Mesendoderm (in vitro differentiated cells): ENCODE measurements around the gene KRT17.
A peak's percentile ranks its signal among the peaks of the same experiment; 100 is the strongest.

Experiments used
- DNase-seq: peaks from one replicate; pipeline ENCODE4 v3.0.0; 2013
- H2AK5ac ChIP-seq: 2 replicates; pipeline ENCODE4 v1.6.1; 2013; ENCODE audit warnings: low read length, inconsistent platforms
- H2BK120ac ChIP-seq: 2 replicates; pipeline ENCODE4 v1.6.1; 2013; ENCODE audit warnings: low read depth, mild to moderate bottlenecking, low read length, moderate library complexity, mixed read lengths
- H2BK15ac ChIP-seq: replicated peaks from 2 replicates; pipeline ENCODE4 v1.6.1; 2013; ENCODE audit warnings: low read depth, mild to moderate bottlenecking, moderate library complexity
- H2BK5ac ChIP-seq: 2 replicates; pipeline ENCODE4 v1.6.1; 2013; ENCODE audit warnings: low read length, inconsistent platforms
- H3K18ac ChIP-seq: 2 replicates; pipeline ENCODE4 v1.6.1; 2013; ENCODE audit warnings: mild to moderate bottlenecking, low read length, mixed read lengths
- H3K23ac ChIP-seq: one replicate; pipeline ENCODE4 v1.6.1; 2013; ENCODE audit warnings: low read length
- H3K27ac ChIP-seq: 2 replicates; pipeline ENCODE4 v1.5.1; 2013; ENCODE audit warnings: low read depth, mild to moderate bottlenecking, inconsistent platforms, low read length, moderate library complexity
- H3K27me3 ChIP-seq: 2 replicates; pipeline ENCODE4 v1.6.1; 2013; ENCODE audit warnings: low read length, control low read depth, mild to moderate bottlenecking, inconsistent platforms; ENCODE audit not compliant: insufficient read depth, poor library complexity
- H3K36me3 ChIP-seq: 2 replicates; pipeline ENCODE4 v1.6.1; 2013; ENCODE audit warnings: low read length, inconsistent platforms; ENCODE audit not compliant: control insufficient read depth, insufficient read depth
- H3K4ac ChIP-seq: one replicate; pipeline ENCODE4 v1.6.1; 2013; ENCODE audit warnings: low read depth, mild to moderate bottlenecking, low read length, moderate library complexity
- H3K4me1 ChIP-seq: 2 replicates; pipeline ENCODE4 v1.6.1; 2013; ENCODE audit warnings: low read depth, low read length, inconsistent platforms; ENCODE audit not compliant: control insufficient read depth
- H3K4me2 ChIP-seq: 2 replicates; pipeline ENCODE4 v1.6.1; 2013; ENCODE audit warnings: low read length
- H3K4me3 ChIP-seq: 2 replicates; pipeline ENCODE4 v1.5.1; 2013; ENCODE audit warnings: mild to moderate bottlenecking, low read length
- H3K56ac ChIP-seq: one replicate; pipeline ENCODE4 v1.6.1; 2013; ENCODE audit warnings: low read length
- H3K79me1 ChIP-seq: 2 replicates; pipeline ENCODE4 v1.6.1; 2013; ENCODE audit warnings: low read length, inconsistent platforms
- H3K79me2 ChIP-seq: 2 replicates; pipeline ENCODE4 v1.6.1; 2013; ENCODE audit warnings: mild to moderate bottlenecking, low read length; ENCODE audit not compliant: control insufficient read depth, insufficient read depth
- H3K9ac ChIP-seq: 2 replicates; pipeline ENCODE4 v1.6.1; 2013; ENCODE audit warnings: low read length, inconsistent platforms
- H4K5ac ChIP-seq: one replicate; pipeline ENCODE4 v1.6.1; 2013; ENCODE audit warnings: low read length
- H4K8ac ChIP-seq: one replicate; pipeline ENCODE4 v1.6.1; 2013; ENCODE audit warnings: low read depth, mild to moderate bottlenecking, control low read depth, low read length, moderate library complexity
- WGBS: extraction: QIAGEN DNeasy Blood & Tissue Kit; methylation state at CpG from one replicate; pipeline ENCODE4 v1.1.7; 2013; ENCODE audit warnings: low lambda C conversion rate, missing lambda C conversion rate; ENCODE audit not compliant: insufficient coverage; ENCODE audit errors: extremely low coverage; 5-methylcytosine and 5-hydroxymethylcytosine counted together

KRT17 gene

GRCh38 chr17:41592601-41593305 lies 31.6 kb downstream of the KRT17 start:
- Histone ChIP-seq H4K8ac (no peak overlapping the region), H3K79me1 (no peaks in the 10 kb centered on the region), H2BK120ac (no peak overlapping the region), H3K4me1 (no peaks in the 10 kb centered on the region), H3K9ac (no peak overlapping the region), H2BK15ac (no peak overlapping the region), H3K4ac (no peak overlapping the region), H3K27me3 (no peaks in the 10 kb centered on the region), H3K27ac (no peak overlapping the region), H3K56ac (no peak overlapping the region), H3K36me3 (no peaks in the 10 kb centered on the region), H4K5ac (no peak overlapping the region), H3K23ac (no peak overlapping the region), H3K4me3 (no peak overlapping the region), H3K4me2 (no peak overlapping the region), H2BK5ac (no peak overlapping the region), H3K18ac (no peak overlapping the region), H3K79me2 (no peaks in the 10 kb centered on the region), H2AK5ac (no peak overlapping the region)
- no CpG with 5 or more reads among the region's 12 CpGs for WGBS
- no peak for DNase-seq

- H2AK5ac ChIP-seq: no peak overlapping the region
- H3K4me3 ChIP-seq: no peak overlapping the region
- H2BK5ac ChIP-seq: no peak overlapping the region
- H3K4me2 ChIP-seq: no peak overlapping the region
- H4K5ac ChIP-seq: no peak overlapping the region
- H3K23ac ChIP-seq: no peak overlapping the region
- no peak overlapping the region for H3K9ac ChIP-seq
- H2BK15ac ChIP-seq: no peak overlapping the region
- H3K79me1 ChIP-seq: no peaks in the 10 kb centered on the region
- no peak overlapping the region for H3K27ac ChIP-seq
- DNase-seq: peak; percentile 23
- no peak overlapping the region for H3K56ac ChIP-seq
- H4K8ac ChIP-seq: no peak overlapping the region
- H3K27me3 ChIP-seq: no peaks in the 10 kb centered on the region
- no peak overlapping the region for H3K4ac ChIP-seq
- H2BK120ac ChIP-seq: no peak overlapping the region
- no peaks in the 10 kb centered on the region for H3K4me1 ChIP-seq
- H3K79me2 ChIP-seq: no peaks in the 10 kb centered on the region
- H3K18ac ChIP-seq: no peak overlapping the region
- H3K36me3 ChIP-seq: no peaks in the 10 kb centered on the region
- WGBS: no CpG with 5 or more reads among the region's 3 CpGs
These were observed 35.1 kb downstream of the KRT17 start for GRCh38 chr17:41589301-41589700.

GRCh38 chr17:41588126-41588810 lies 36.1 kb downstream of the KRT17 start:
- no peak overlapping the region for H3K4me2 ChIP-seq
- no peak overlapping the region for H3K9ac ChIP-seq
- H3K79me1 ChIP-seq: no peaks in the 10 kb centered on the region
- H3K4ac ChIP-seq: no peak overlapping the region
- H4K5ac ChIP-seq: no peak overlapping the region
- no peak overlapping the region for H3K56ac ChIP-seq
- H4K8ac ChIP-seq: no peak overlapping the region
- no peaks in the 10 kb centered on the region for H3K27me3 ChIP-seq
- H3K18ac ChIP-seq: no peak overlapping the region
- no peak overlapping the region for H2AK5ac ChIP-seq
- H3K4me1 ChIP-seq: no peaks in the 10 kb centered on the region
- H3K4me3 ChIP-seq: no peak overlapping the region
- H3K79me2 ChIP-seq: no peaks in the 10 kb centered on the region
- no peak overlapping the region for H2BK120ac ChIP-seq
- no peak overlapping the region for H2BK15ac ChIP-seq
- H3K23ac ChIP-seq: no peak overlapping the region
- WGBS: no CpG with 5 or more reads among the region's 8 CpGs
- no peak overlapping the region for H3K27ac ChIP-seq
- DNase-seq: no peak
- H3K36me3 ChIP-seq: no peaks in the 10 kb centered on the region
- H2BK5ac ChIP-seq: no peak overlapping the region

GRCh38 chr17:41586863-41587495 lies 37.4 kb downstream of the KRT17 start, which contains the start of gene KRT14:
Gene KRT14 (minus strand): TSS chr17:41586895. CDS start chr17:41586834, 61 bp downstream.
- Histone ChIP-seq H3K79me2 (no peaks in the 10 kb centered on the region), H2AK5ac (no peak within 1 kb of the TSS), H3K56ac (no peak within 1 kb of the TSS), H2BK15ac (no peak within 1 kb of the TSS), H3K27ac (no peak within 1 kb of the TSS), H3K4me3 (no peak within 1 kb of the TSS), H3K4me2 (no peak within 1 kb of the TSS), H4K5ac (no peak within 1 kb of the TSS), H2BK120ac (no peak within 1 kb of the TSS), H3K23ac (no peak within 1 kb of the TSS), H3K36me3 (no peaks in the 10 kb centered on the region), H3K4ac (no peak within 1 kb of the TSS), H3K79me1 (no peaks in the 10 kb centered on the region), H4K8ac (no peak within 1 kb of the TSS), H3K27me3 (no peaks in the 10 kb centered on the region), H2BK5ac (no peak within 1 kb of the TSS), H3K18ac (no peak within 1 kb of the TSS), H3K9ac (no peak within 1 kb of the TSS), H3K4me1 (no peaks in the 10 kb centered on the region)
- no peak for DNase-seq
- no CpG with 5 or more reads among the region's 15 CpGs for WGBS

- no CpG with 5 or more reads among the region's 5 CpGs for WGBS
- H2BK5ac ChIP-seq: no peak overlapping the region
- H2BK120ac ChIP-seq: no peak overlapping the region
- H3K18ac ChIP-seq: no peak overlapping the region
- H3K4me3 ChIP-seq: no peak overlapping the region
- H3K79me2 ChIP-seq: no peaks in the 10 kb centered on the region
- peak; percentile 53 for DNase-seq
- no peak overlapping the region for H3K27ac ChIP-seq
- H3K4me1 ChIP-seq: no peaks in the 10 kb centered on the region
- H4K5ac ChIP-seq: no peak overlapping the region
- no peak overlapping the region for H3K4ac ChIP-seq
- H3K79me1 ChIP-seq: no peaks in the 10 kb centered on the region
- no peaks in the 10 kb centered on the region for H3K36me3 ChIP-seq
- no peak overlapping the region for H2BK15ac ChIP-seq
- H3K23ac ChIP-seq: no peak overlapping the region
- no peak overlapping the region for H3K9ac ChIP-seq
- no peaks in the 10 kb centered on the region for H3K27me3 ChIP-seq
- no peak overlapping the region for H3K4me2 ChIP-seq
- H3K56ac ChIP-seq: no peak overlapping the region
- H4K8ac ChIP-seq: no peak overlapping the region
- H2AK5ac ChIP-seq: no peak overlapping the region
These were observed 38.9 kb downstream of the KRT17 start for GRCh38 chr17:41585301-41586056.
